Lower lobe of right lung (tissue), 2 donors: Measurements from ENCODE around the gene LCN15. TPM values are rescaled to one million over a fixed set of nuclear protein-coding genes. Genes with fewer than 3 reads are reported as not detected.

Experiments used
- ATAC-seq, 2 donors: fragments of 200-7000 bp; cut with Tn5 transposase; one replicate each; pipeline ENCODE4 v1.9.1; 2020 to 2022; ENCODE audit warnings: mild to moderate bottlenecking in 2 of 2, moderate library complexity in 2 of 2
- DNase-seq: peaks from one replicate; pipeline ENCODE4 v3.0.0-alpha.2; 2020
- H3K27ac ChIP-seq: fragments of 200-600 bp; one replicate; pipeline ENCODE4 v1.8.0; 2022
- H3K27me3 ChIP-seq: fragments of 200-600 bp; one replicate; pipeline ENCODE4 v1.8.0; 2022; ENCODE audit warnings: low read depth
- H3K36me3 ChIP-seq: fragments of 200-600 bp; one replicate; pipeline ENCODE4 v1.8.0; 2022; ENCODE audit warnings: mild to moderate bottlenecking
- H3K4me1 ChIP-seq: fragments of 200-600 bp; one replicate; pipeline ENCODE4 v1.8.0; 2022
- H3K4me3 ChIP-seq: fragments of 200-600 bp; one replicate; pipeline ENCODE4 v1.8.0; 2022; ENCODE audit warnings: mild to moderate bottlenecking
- H3K9me3 ChIP-seq: fragments of 200-600 bp; one replicate; pipeline ENCODE4 v1.8.0; 2022
- intact Hi-C: fragments of 100-400 bp; cut with DNase I; formaldehyde crosslinking; loops from one replicate; pipeline ENCODE4 v1.11.0; 2022
- total RNA-seq: library from RNA; stranded (reverse); fragmentation: NEBNext Ultra II Directional; extraction: Animal tissue kit (Norgen Biotek cat#: 25700); gene quantifications from one replicate; pipeline ENCODE4 v1.2.1, GENCODE V29; 2021
- TF ChIP-seq, protein P1 (sequence below): fragments of 200-600 bp; IDR thresholded peaks from one replicate; pipeline ENCODE4 v1.8.0; 2022; ENCODE audit warnings: antibody characterized with exemption, mild to moderate bottlenecking
- donor health status: DM: no; HTN: yes; CAD: no; lungs with severe emphysema.

LCN15 gene
- total RNA-seq, 1 donor from 2014 or later, result not detected

DNA sequence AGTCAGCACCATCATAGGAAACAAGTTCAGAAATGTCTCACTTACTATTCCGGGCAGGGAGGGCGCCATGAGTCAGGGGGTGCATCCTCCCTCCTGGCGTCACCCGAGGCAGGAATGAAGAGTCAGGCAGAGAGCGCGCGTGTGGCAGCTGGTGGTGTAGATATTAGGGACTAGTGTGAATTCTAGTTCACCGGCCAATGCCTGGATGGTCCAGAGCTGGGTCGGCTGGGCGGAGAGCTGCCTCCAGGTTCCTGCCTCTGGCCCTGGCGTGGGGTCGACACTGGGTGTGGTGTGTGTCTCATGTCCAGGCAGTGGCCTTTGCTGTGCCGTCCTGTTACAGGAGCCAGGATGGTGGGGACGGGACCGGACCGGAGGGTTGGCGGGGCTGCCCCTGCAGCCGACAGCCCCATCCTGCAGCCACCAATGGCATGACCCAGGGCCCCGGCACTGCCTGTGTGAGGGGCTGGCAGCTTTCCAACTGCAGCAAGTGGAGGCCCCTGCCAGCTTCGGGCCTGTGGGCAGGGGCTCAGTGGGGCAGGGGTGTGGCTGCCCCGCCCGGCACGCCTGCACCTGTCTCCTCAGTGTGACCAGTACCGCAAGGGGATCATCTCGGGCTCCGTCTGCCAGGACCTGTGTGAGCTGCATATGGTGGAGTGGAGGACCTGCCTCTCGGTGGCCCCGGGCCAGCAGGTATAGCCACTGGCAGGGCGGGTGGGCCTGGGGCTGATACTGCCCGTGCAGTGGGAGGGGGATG lies 42.8 kb downstream of the LCN15 start:
- ATAC-seq, result no peak
- Histone ChIP-seq H3K27me3 (no peaks in the 10 kb centered on the region), H3K27ac (peak overlapping the region; percentile 20), H3K4me3 (no peak overlapping the region), H3K9me3 (no peaks in the 10 kb centered on the region), H3K4me1 (peaks cover 74% of the 10 kb centered on the region), H3K36me3 (peaks cover 60% of the 10 kb centered on the region)
- intact Hi-C loops, result no loop called here
- no peak for DNase-seq
- TF ChIP-seq, protein P1, sequence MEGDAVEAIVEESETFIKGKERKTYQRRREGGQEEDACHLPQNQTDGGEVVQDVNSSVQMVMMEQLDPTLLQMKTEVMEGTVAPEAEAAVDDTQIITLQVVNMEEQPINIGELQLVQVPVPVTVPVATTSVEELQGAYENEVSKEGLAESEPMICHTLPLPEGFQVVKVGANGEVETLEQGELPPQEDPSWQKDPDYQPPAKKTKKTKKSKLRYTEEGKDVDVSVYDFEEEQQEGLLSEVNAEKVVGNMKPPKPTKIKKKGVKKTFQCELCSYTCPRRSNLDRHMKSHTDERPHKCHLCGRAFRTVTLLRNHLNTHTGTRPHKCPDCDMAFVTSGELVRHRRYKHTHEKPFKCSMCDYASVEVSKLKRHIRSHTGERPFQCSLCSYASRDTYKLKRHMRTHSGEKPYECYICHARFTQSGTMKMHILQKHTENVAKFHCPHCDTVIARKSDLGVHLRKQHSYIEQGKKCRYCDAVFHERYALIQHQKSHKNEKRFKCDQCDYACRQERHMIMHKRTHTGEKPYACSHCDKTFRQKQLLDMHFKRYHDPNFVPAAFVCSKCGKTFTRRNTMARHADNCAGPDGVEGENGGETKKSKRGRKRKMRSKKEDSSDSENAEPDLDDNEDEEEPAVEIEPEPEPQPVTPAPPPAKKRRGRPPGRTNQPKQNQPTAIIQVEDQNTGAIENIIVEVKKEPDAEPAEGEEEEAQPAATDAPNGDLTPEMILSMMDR, result no peak

GRCh38 chr9:136720898-136721338 lies 43.4 kb downstream of the LCN15 start:
- no peak for DNase-seq
- ATAC-seq, result no peak
- Histone ChIP-seq H3K4me1 (peaks cover 68% of the 10 kb centered on the region), H3K27ac (peak overlapping the region; percentile 20), H3K27me3 (no peaks in the 10 kb centered on the region), H3K9me3 (no peaks in the 10 kb centered on the region), H3K4me3 (no peak overlapping the region), H3K36me3 (peaks cover 54% of the 10 kb centered on the region)
- intact Hi-C loops, result no loop called here
- TF ChIP-seq, protein P1, result no peak

DNA sequence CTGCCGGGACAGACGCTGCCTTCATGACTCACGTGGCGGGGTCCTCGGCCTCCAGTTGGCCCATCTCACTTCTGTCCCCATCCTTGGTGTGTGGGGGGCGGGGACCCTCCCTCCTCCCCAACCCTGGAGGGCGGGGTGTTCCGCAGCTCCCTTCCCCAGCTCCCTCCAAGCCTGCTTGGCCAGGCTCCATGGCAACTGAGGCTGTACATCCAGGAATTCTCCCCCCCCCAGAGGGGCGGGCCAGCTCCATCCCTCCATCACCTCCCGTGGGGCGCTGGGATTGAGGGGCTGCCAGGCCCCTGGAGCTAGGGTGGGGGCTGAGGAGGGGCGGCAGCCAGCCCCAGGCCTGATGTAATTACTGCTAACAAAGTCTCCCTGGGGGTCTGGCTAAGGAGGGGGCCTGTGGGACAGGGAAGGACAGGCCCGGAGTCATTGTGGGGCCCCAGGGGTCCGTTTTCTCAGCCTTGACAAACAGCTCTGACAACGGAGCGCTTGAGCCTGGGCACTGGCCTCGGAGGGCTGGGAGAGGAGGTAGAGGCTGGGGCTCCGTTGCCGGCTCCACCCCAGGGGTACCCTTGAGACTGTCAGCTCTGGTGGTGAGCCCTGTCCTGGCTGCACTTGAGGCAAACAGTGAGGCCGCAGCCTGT lies 43.9 kb downstream of the LCN15 start:
- intact Hi-C loops, result no loop called here
- TF ChIP-seq, protein P1, result no peak
- ATAC-seq (peak in 1 of 2 donors; percentile 3), DNase-seq (no peak)
- H3K4me1 ChIP-seq, result peaks cover 65% of the 10 kb centered on the region
- no peak overlapping the region for H3K4me3 ChIP-seq
- peak overlapping the region; percentile 20 for H3K27ac ChIP-seq
- no peaks in the 10 kb centered on the region for H3K9me3 ChIP-seq
- H3K36me3 ChIP-seq, result peaks cover 48% of the 10 kb centered on the region
- no peaks in the 10 kb centered on the region for H3K27me3 ChIP-seq

DNA sequence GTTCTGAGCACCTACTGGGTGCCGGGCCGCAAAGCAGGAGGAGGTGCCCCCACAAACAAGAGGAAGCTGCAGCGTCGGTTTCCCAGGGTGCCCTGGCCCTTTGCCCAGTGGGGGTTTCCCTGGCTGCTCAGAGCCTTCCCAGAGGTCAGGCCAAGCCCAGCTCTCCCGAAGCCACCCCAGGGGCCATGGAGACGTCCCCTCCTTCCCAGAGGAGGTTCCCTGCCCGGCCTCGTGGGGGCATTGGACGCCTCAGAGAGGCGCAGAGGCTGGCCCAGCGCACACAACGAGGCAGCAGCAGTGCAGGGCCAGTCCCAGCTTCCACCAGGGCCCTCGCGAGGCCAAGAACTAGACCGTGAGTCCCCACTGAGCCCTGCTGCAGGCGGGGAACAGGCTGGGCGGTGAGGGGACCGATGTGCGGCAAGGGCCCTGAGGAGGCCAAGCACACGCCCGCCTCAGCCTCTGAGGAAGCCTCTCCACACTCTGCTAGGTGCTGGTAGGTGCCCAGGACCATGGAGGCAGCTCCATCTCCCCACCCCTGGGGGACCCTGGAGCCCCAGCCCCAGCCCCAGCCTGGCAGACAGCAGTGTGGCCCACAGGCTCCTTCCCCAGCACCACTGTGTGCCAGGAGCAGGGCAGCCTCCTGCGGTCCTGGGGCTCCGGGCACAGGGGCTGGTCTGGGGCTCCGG lies 45.0 kb downstream of the LCN15 start:
- Histone ChIP-seq H3K27ac (peak overlapping the region; percentile 36), H3K36me3 (peaks cover 38% of the 10 kb centered on the region), H3K4me3 (no peak overlapping the region), H3K27me3 (peaks cover 9% of the 10 kb centered on the region), H3K4me1 (peaks cover 65% of the 10 kb centered on the region), H3K9me3 (no peaks in the 10 kb centered on the region)
- TF ChIP-seq, protein P1, result peak; percentile 22
- intact Hi-C loops, result no loop called here
- peak; percentile 67 for DNase-seq
- ATAC-seq, result peak; percentile 20 to 39

- intact Hi-C loops, result no loop called here
- Histone ChIP-seq H3K4me3 (no peak overlapping the region), H3K36me3 (peaks cover 30% of the 10 kb centered on the region), H3K9me3 (no peaks in the 10 kb centered on the region), H3K4me1 (peaks cover 66% of the 10 kb centered on the region), H3K27ac (peak overlapping the region; percentile 36), H3K27me3 (peaks cover 11% of the 10 kb centered on the region)
- DNase-seq (no peak), ATAC-seq (peak in 1 of 2 donors; percentile 1)
- TF ChIP-seq, protein P1, result no peak
These were observed 45.7 kb downstream of the LCN15 start for GRCh38 chr9:136718345-136719194.
